GM21367 (cell line): ENCODE measurements around the gene RAPGEF6.
A peak's percentile ranks its signal among the peaks of the same experiment; 100 is the strongest.
"Not testable (repeated sequence)": the region's sequence is repeated elsewhere in the genome, so short reads cannot be mapped to it uniquely, and the experiment has no call there.

Experiments
- ATAC-seq: cut with Tn5 transposase; IDR thresholded peaks from one replicate; pipeline ENCODE4 v1.9.1; 2021; ENCODE audit not compliant: unreplicated experiment

The RAPGEF6 gene

GRCh38 chr5:131433109-131433508, 201.9 kb downstream of the RAPGEF6 start:
- no peak for ATAC-seq

GRCh38 chr5:131431794-131432193, 203.2 kb downstream of the RAPGEF6 start:
- no peak for ATAC-seq

- no peak for ATAC-seq
These were observed 204.2 kb downstream of the RAPGEF6 start for GRCh38 chr5:131430794-131431193.

DNA sequence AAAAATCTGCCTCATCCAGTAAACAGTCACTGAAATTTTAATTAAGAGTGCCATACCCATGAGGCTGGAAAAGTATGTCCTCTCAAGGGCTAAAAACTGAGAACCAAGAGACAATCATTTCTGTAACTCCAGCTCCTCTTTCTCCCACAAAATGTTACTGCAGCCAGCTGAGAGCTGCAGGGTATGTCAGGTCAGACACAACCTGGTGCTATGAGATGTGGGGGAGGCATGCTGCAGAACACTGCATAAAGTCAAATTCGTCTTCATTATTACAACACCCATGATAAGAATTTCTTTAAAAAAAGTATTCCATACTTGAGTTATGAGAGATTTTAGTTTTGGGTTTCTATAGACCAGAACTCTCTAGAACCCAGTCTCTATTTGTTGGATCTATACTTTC, 209.0 kb downstream of the RAPGEF6 start:
- ATAC-seq, result no peak

DNA sequence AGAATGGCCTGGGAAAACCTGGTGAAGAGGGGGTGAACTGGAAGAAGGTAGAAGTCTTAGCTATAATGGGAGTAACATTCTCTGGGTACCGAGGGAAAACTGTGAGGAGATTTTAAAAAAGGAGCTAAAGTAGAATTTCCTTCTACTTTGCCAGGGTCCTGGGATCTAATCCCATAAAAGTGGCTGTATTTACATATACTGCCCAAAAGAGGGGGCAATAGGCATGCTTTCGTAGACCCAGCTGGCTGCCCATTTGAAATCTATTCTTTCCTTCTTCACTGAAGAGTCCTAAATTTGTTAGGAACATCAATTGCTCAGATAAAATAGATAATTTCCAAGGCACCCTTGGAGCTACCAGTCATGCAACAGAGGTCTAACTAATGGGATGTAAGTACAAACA, 212.0 kb downstream of the RAPGEF6 start:
- no peak for ATAC-seq

GRCh38 chr5:131419877-131420276, 215.2 kb downstream of the RAPGEF6 start:
- ATAC-seq, result no peak

- no peak for ATAC-seq
These were observed 216.2 kb downstream of the RAPGEF6 start for GRCh38 chr5:131418846-131419245.

DNA sequence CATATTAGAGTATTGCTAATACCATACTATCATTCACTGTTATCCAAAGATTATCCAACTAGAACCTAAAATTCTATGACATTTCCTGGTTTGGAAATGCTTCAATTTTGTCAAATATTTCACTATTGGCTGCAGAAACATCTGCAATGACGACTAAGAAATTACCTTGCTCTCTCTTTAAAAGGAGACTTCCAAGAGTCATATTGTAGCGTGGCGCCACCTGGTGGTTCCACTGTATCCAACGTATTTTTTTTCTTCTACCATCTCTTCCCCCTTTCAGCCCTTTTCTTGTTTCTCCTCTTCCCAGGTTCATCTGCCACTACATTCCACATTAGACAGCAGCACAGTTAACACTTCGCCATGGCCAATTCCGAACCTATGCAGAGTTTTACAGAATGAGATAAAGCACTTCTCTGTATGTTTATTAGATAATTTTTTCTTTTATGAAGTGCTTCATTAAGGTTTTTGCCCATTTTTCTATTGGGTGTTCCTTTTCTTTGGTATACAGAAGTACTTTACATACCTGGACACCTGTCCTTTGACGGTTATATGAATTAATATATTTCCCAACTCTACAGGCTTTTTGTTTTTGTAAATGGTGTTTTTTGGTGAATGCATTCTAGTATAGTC, 217.7 kb downstream of the RAPGEF6 start:
- ATAC-seq, result peak; percentile 31

- peak; percentile 71 for ATAC-seq
These were observed 218.3 kb downstream of the RAPGEF6 start for GRCh38 chr5:131416729-131417128.

DNA sequence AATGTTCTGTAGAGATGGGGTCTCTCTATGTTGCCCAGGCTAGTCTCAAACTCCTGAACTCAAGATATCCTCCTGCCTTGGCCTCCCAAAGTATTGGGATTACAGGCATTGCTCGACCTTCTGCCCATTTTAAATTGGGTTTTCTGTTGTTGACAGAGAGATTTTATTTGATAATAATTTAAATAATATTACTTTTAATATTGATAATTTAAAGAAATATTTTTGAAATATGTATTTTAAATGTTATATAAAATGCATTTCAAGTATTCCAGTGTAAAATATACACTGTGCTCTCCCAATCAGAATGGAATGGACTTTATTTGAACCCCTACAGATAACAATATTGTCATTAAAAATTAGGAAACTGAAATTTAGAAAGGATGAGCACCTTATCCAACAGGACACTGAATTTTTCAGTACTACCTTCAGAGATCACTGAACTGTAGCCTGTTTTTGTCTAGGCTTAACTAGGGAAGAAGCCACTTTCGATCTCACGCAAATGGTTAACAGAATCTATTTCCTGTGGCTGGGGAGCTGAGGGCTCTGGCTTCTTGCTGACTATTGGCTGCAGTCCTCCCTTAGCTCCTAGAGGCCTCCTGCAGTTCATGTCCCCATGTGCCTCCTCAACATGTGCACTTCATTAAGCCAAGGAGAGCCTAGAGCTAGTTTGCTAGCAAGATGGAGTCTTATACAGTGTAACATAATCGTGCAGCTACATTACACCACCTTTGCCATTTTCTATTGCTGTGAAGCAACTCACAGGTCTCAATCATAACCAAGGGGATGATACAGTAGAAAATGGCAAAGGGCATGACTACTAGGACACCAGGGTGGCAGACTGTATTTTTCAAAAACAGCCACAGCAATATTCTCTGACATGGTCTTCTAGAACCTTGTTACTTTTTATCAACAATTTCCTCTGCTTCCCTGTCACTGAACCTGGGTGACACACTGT, 221.1 kb downstream of the RAPGEF6 start:
- ATAC-seq, result peak; percentile 75

DNA sequence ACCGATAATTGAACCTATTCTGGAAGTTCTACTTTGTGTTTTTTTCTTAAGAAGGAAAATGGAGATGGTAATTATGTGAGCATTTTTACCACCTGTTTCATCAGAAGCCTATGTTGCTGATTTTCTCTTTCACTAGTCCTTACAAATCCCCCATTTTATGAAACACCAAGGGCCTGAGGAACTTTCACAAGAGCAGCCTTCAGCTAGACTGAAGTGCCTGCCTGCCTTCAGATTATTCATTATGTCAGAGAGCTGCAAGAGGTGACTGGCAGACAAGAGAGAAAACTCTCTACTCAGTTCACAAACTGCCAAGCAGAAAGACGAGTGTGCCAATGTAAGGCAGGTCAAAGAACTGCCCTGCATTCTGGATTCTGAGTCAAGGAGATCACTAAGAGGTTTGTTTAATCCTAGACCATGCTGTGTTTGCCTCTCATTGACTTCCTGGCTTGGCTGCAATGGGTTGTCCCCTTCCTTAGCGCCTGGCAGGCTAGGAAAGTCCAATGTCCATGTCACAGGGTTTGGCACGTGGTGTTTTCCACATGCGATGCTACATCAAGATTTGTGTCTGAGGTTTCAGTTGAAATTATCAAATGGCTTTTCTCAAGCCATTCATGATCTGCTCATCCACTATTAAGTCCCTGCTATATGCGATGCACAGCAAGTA, 227.9 kb downstream of the RAPGEF6 start:
- ATAC-seq, result no peak

DNA sequence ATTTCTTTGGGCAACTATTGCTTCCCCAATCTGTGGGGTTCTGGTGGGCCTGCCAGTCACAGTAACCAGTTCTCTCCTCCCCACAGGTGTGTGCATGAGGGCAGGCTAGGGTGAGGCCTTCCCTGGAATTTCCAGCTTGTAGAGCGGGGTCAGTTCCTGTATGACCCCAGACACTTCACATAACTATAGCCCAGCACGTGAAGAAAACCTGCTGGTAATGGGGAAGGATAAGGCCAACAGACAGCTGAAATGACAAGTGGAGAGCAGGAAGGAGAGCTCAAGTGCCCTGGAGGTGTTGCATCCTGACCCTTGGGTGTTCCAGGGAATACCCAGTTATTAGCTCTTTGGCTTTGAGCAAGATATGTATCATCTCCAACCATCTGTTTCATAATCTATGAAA, 229.0 kb downstream of the RAPGEF6 start:
- ATAC-seq, result no peak

GRCh38 chr5:131405674-131406073, 229.4 kb downstream of the RAPGEF6 start:
- no peak for ATAC-seq

DNA sequence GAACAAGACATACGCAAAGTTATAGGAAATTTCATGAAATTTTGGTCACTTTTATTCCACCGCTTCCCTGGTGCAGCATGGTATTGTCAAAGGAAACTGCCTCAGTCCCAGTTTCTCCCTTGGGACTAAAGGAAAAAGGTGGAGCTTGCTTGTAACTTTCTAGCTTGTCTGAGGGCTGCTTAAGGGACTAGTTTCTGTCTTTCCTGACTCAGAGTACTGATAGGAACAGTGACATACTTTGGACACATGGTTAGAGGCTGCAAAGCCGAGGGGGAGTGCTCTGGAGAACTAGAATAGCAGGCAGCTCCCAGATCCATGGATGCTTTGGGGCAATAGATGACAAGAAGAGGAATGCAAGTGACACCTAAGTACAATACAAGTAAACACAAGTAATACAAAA, 234.4 kb downstream of the RAPGEF6 start:
- no peak for ATAC-seq

DNA sequence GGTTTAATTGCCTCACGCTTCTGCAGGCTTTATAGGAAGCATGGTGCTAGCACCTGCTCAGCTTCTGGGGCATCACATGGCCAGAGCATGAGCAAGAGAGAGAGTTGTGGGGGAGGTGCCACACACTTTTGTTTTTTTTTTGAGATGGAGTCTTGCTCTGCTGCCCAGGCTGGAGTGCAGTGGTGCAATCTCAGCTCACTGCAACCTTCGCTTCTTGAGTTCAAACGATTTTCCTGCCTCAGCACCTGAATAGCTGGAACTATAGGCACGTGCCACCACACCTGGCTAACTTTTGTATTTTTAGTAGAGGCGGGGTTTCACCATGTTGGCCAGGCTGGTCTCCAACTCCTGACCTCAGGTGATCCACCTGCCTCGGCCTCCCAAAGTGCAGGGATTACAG, 236.0 kb downstream of the RAPGEF6 start:
- not testable (repeated sequence) for ATAC-seq

- ATAC-seq, result no peak
These were observed 238.3 kb downstream of the RAPGEF6 start for GRCh38 chr5:131396630-131397273.

- ATAC-seq, result peak; percentile 85
These were observed 239.0 kb downstream of the RAPGEF6 start for GRCh38 chr5:131396015-131396414.

DNA sequence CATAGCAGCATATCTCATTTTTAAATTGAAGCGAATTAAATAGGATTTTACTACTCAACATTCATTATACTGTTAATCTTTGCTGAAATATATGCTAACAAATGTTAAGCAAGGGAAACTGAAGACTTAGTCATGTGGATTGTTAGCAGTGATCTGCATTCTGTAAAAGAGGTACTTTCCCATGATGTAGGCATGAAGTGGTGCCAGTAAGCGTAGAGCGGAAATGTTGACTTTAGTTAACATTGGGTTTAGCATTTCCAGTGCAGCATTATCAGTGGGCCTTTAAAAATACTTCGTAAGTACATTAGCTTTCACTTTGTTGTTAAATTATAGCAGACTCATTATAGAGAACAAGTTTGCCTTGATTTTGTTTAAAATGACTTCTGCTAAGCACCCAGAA, 240.9 kb downstream of the RAPGEF6 start:
- peak; percentile 77 for ATAC-seq

DNA sequence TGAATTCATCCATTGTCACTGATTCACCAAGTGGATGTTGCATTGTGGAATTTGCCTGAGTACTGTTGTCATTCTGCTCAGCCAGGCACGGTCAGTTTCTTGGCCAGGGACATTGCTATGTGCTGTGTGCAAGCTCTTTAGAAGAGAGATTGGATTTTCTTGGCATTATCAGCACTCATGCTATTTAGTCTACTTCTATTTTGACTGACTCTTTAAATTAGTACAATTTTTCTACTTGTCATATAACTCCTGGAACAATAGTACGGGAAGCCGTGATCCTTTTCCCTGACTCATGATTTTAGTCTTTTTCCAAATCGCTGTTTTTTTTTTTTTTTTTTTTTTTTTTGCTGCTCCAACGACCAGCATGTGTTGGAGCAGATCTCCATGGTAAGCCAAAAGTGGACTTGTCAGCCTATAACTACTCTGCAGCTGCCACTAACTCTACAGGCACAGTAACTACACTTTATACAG, 241.5 kb downstream of the RAPGEF6 start:
- ATAC-seq, result no peak

- ATAC-seq, result no peak
These were observed 242.4 kb downstream of the RAPGEF6 start for GRCh38 chr5:131392466-131393095.

GRCh38 chr5:131389869-131390265, 245.2 kb downstream of the RAPGEF6 start:
- ATAC-seq, result no peak
